ENCODE results near the gene NIPBL. TPM values are rescaled to one million over a fixed set of nuclear protein-coding genes. Genes with fewer than 3 reads are reported as not detected.

Gene NIPBL
- total RNA-seq, 1 experiment from 2014 or later: 69.5 TPM

- ChIA-PET POLR2A (ENCODE audit: low non-redundant PET) (interaction anchor here (0.6 kb wide), 1 partner anchor 11 kb away, joined by 3 read pairs; no protein-coding TSS in a partner anchor), CTCF (no interaction called here)
- Histone ChIP-seq H3K27ac (ENCODE audit: low read depth, low read length, poor library complexity, severe bottlenecking) (no peak overlapping the region), H3K4me1 (ENCODE audit: insufficient read depth, low read length, poor library complexity, severe bottlenecking) (no peaks in the 10 kb centered on the region), H3K4me3 (ENCODE audit: low read depth, low read length, poor library complexity, severe bottlenecking) (no peak overlapping the region), H3K27me3 (replicated peaks; ENCODE audit: insufficient read depth, low read depth, low read length, poor library complexity) (no peaks in the 10 kb centered on the region), H3K36me3 (ENCODE audit: insufficient read depth, low read length, poor library complexity, severe bottlenecking) (peaks cover 71% of the 10 kb centered on the region), H3K9me3 (ENCODE audit: low read depth, low read length, poor library complexity, severe bottlenecking) (no peaks in the 10 kb centered on the region)
- TF ChIP-seq CTCF (conservative IDR thresholded peaks at IDR 0.05; ENCODE audit: low read depth, low read length): no peak
- TF ChIP-seq EZH2 (IDR thresholded peaks at IDR 0.05; ENCODE audit: borderline replicate concordance, low read depth, low read length, poor library complexity, severe bottlenecking): no peak
- no TSS peak for BruUV-seq (replicated peaks)
- intact Hi-C loops (cut with micrococcal nuclease; ENCODE audit: unreplicated experiment): no loop called here
- no peak for DNase-seq (ENCODE audit: low spot score)
These were observed 171.4 kb downstream of the NIPBL start for GRCh38 chr5:37047947-37048346.

- H3K4me1 ChIP-seq (ENCODE audit: insufficient read depth, low read length, poor library complexity, severe bottlenecking): no peaks in the 10 kb centered on the region
- no peak overlapping the region for H3K27ac ChIP-seq (ENCODE audit: low read depth, low read length, poor library complexity, severe bottlenecking)
- POLR2A ChIA-PET (ENCODE audit: low non-redundant PET): no interaction called here
- no peaks in the 10 kb centered on the region for H3K27me3 ChIP-seq (replicated peaks; ENCODE audit: insufficient read depth, low read depth, low read length, poor library complexity)
- TF ChIP-seq CTCF (conservative IDR thresholded peaks at IDR 0.05; ENCODE audit: low read depth, low read length) (no peak), EZH2 (IDR thresholded peaks at IDR 0.05; ENCODE audit: borderline replicate concordance, low read depth, low read length, poor library complexity, severe bottlenecking) (no peak)
- peaks cover 60% of the 10 kb centered on the region for H3K36me3 ChIP-seq (ENCODE audit: insufficient read depth, low read length, poor library complexity, severe bottlenecking)
- BruUV-seq (replicated peaks): no TSS peak
- intact Hi-C loops (cut with micrococcal nuclease; ENCODE audit: unreplicated experiment): no loop called here
- H3K4me3 ChIP-seq (ENCODE audit: low read depth, low read length, poor library complexity, severe bottlenecking): no peak overlapping the region
- no peak for DNase-seq (ENCODE audit: low spot score)
- CTCF ChIA-PET: no interaction called here
- no peaks in the 10 kb centered on the region for H3K9me3 ChIP-seq (ENCODE audit: low read depth, low read length, poor library complexity, severe bottlenecking)
These were observed 177.8 kb downstream of the NIPBL start for GRCh38 chr5:37054391-37054790.

- CTCF ChIA-PET: no interaction called here
- no TSS peak for BruUV-seq (replicated peaks)
- H3K4me1 ChIP-seq (ENCODE audit: insufficient read depth, low read length, poor library complexity, severe bottlenecking): no peaks in the 10 kb centered on the region
- DNase-seq (ENCODE audit: low spot score): no peak
- H3K27me3 ChIP-seq (replicated peaks; ENCODE audit: insufficient read depth, low read depth, low read length, poor library complexity): no peaks in the 10 kb centered on the region
- TF ChIP-seq CTCF (conservative IDR thresholded peaks at IDR 0.05; ENCODE audit: low read depth, low read length) (no peak), EZH2 (IDR thresholded peaks at IDR 0.05; ENCODE audit: borderline replicate concordance, low read depth, low read length, poor library complexity, severe bottlenecking) (no peak)
- POLR2A ChIA-PET (ENCODE audit: low non-redundant PET): interaction anchor here (0.7 kb wide), 1 partner anchor 38 kb away, joined by 3 read pairs; no protein-coding TSS in a partner anchor
- H3K4me3 ChIP-seq (ENCODE audit: low read depth, low read length, poor library complexity, severe bottlenecking): no peak overlapping the region
- intact Hi-C loops (cut with micrococcal nuclease; ENCODE audit: unreplicated experiment): no loop called here
- peaks cover 62% of the 10 kb centered on the region for H3K36me3 ChIP-seq (ENCODE audit: insufficient read depth, low read length, poor library complexity, severe bottlenecking)
- no peak overlapping the region for H3K27ac ChIP-seq (ENCODE audit: low read depth, low read length, poor library complexity, severe bottlenecking)
- H3K9me3 ChIP-seq (ENCODE audit: low read depth, low read length, poor library complexity, severe bottlenecking): no peaks in the 10 kb centered on the region
These were observed 178.9 kb downstream of the NIPBL start for GRCh38 chr5:37055383-37055990.
